Neuronal stem cell (in vitro differentiated cells): ENCODE data around the gene SURF1.

Source experiments
- DNase-seq: peaks from one replicate; pipeline ENCODE4 v3.0.0-alpha.2; 2013; ENCODE audit warnings: low spot score
- H2AFZ ChIP-seq: one replicate; pipeline ENCODE4 v1.6.1; 2013; ENCODE audit warnings: mild to moderate bottlenecking, low read length, inconsistent platforms
- H2AK5ac ChIP-seq: 2 replicates; pipeline ENCODE4 v1.6.1; 2013; ENCODE audit warnings: low read depth, mild to moderate bottlenecking, inconsistent platforms, low read length, moderate library complexity, mixed read lengths
- H2BK120ac ChIP-seq: 2 replicates; pipeline ENCODE4 v1.6.1; 2013; ENCODE audit warnings: low read depth, mild to moderate bottlenecking, inconsistent platforms, low read length, moderate library complexity, mixed read lengths
- H2BK12ac ChIP-seq: one replicate; pipeline ENCODE4 v1.6.1; 2013; ENCODE audit warnings: low read length, inconsistent platforms
- H2BK15ac ChIP-seq: 2 replicates; pipeline ENCODE4 v1.6.1; 2013; ENCODE audit warnings: mild to moderate bottlenecking, low read length, inconsistent platforms, mixed read lengths
- H2BK5ac ChIP-seq: one replicate; pipeline ENCODE4 v1.6.1; 2013; ENCODE audit warnings: inconsistent platforms, mild to moderate bottlenecking, low read length, moderate library complexity
- H3K14ac ChIP-seq: one replicate; pipeline ENCODE4 v1.6.1; 2013; ENCODE audit warnings: low read length, inconsistent platforms
- H3K18ac ChIP-seq: 2 replicates; pipeline ENCODE4 v1.6.1; 2013; ENCODE audit warnings: low read length, inconsistent platforms
- H3K23ac ChIP-seq: 2 replicates; pipeline ENCODE4 v1.6.1; 2013; ENCODE audit warnings: low read depth, mild to moderate bottlenecking, mixed read lengths, low read length, inconsistent platforms; ENCODE audit not compliant: poor library complexity
- H3K27ac ChIP-seq: replicated peaks from 3 replicates; pipeline ENCODE4 v1.5.1; 2013; ENCODE audit warnings: low read length, inconsistent platforms
- H3K27me3 ChIP-seq, 3 experiments: 2 replicates each; pipeline ENCODE4 v1.6.1; 2013; ENCODE audit warnings: low read length in 3 of 3, mild to moderate bottlenecking in 2 of 3, inconsistent platforms in 1 of 3, low read depth in 1 of 3, mixed read lengths in 1 of 3, moderate library complexity in 1 of 3; ENCODE audit not compliant: control insufficient read depth in 3 of 3, insufficient read depth in 3 of 3
- H3K36me3 ChIP-seq, 2 donors: replicated peaks in 1 of 2; 2 replicates each; pipeline ENCODE4 v1.6.1; 2013; ENCODE audit warnings: low read length in 2 of 2; ENCODE audit not compliant: control insufficient read depth in 2 of 2, insufficient read depth in 2 of 2
- H3K4ac ChIP-seq: 2 replicates; pipeline ENCODE4 v1.6.1; 2013; ENCODE audit warnings: inconsistent platforms, mild to moderate bottlenecking, low read length, moderate library complexity
- H3K4me1 ChIP-seq, 2 donors: 1 replicate in 1 of 2; 2 replicates in 1 of 2; pipeline ENCODE4 v1.6.1; 2013; ENCODE audit warnings: low read length in 2 of 2, low read depth in 1 of 2; ENCODE audit not compliant: control insufficient read depth in 2 of 2, insufficient read depth in 1 of 2
- H3K4me2 ChIP-seq: one replicate; pipeline ENCODE4 v1.6.1; 2013; ENCODE audit warnings: mild to moderate bottlenecking, low read length, inconsistent platforms; ENCODE audit not compliant: insufficient read depth, poor library complexity, severe bottlenecking
- H3K4me3 ChIP-seq, 2 donors: 2 replicates each; pipeline ENCODE4 v1.5.1; 2013; ENCODE audit warnings: low read length in 2 of 2, mild to moderate bottlenecking in 2 of 2, inconsistent platforms in 1 of 2, moderate library complexity in 1 of 2
- H3K79me1 ChIP-seq: one replicate; pipeline ENCODE4 v1.6.1; 2013; ENCODE audit warnings: low read depth, mild to moderate bottlenecking, inconsistent platforms, low read length, moderate library complexity
- H3K9ac ChIP-seq: one replicate; pipeline ENCODE4 v1.6.1; 2013; ENCODE audit warnings: mild to moderate bottlenecking, low read depth, low read length, inconsistent platforms; ENCODE audit not compliant: poor library complexity
- H3K9me3 ChIP-seq, 2 donors: replicated peaks in 1 of 2; 2 replicates each; pipeline versions ENCODE3 to v1.6.1; 2013; ENCODE audit warnings: low read length in 2 of 2, mild to moderate bottlenecking in 2 of 2, inconsistent platforms in 1 of 2, low read depth in 1 of 2, mixed read lengths in 1 of 2, moderate library complexity in 1 of 2; ENCODE audit not compliant: control insufficient read depth in 2 of 2, insufficient read depth in 1 of 2
- H4K8ac ChIP-seq: one replicate; pipeline ENCODE4 v1.6.1; 2013; ENCODE audit warnings: low read depth, mild to moderate bottlenecking, inconsistent platforms, low read length, moderate library complexity
- H4K91ac ChIP-seq: one replicate; pipeline ENCODE4 v1.6.1; 2013; ENCODE audit warnings: low read length, low read depth, mild to moderate bottlenecking, inconsistent platforms; ENCODE audit not compliant: poor library complexity
- WGBS, 2 donors: extraction: QIAGEN DNeasy Blood & Tissue Kit; methylation state at CpG; one replicate each; pipeline ENCODE4 v1.1.7; 2013; ENCODE audit warnings: missing lambda C conversion rate in 2 of 2, mixed read lengths in 1 of 2; ENCODE audit not compliant: insufficient read length in 2 of 2, insufficient replicate concordance in 1 of 2; ENCODE audit errors: extremely low coverage in 2 of 2; 5-methylcytosine and 5-hydroxymethylcytosine counted together

Gene SURF1

DNA sequence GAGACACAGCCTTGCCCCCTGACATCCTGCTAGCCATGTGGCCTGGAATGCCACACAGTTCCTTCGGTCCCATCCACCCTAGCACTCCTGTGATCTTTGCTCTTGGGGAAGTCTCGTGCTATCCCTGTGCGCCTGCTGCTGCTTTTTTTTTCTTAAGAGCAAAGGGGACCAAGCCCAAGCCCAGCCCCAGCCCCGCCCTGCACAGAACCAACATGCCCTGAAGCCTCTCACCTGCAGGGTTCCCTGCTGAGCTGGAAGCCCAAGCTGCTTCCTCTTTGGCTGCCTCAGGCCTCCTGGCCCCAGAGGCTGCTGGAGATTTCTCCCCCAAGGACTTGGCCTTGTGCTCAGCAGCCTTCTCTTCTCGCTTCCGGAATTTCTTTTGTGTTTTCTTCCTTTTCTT lies 22.1 kb downstream of the SURF1 start:
- H2AFZ ChIP-seq = no peak overlapping the region
- no peak overlapping the region for H3K9ac ChIP-seq
- no peak overlapping the region for H3K4me3 ChIP-seq
- no peak overlapping the region for H2BK12ac ChIP-seq
- no CpG with 5 or more reads among the region's 6 CpGs for WGBS, 2 donors
- no peak overlapping the region for H3K14ac ChIP-seq
- no peak for DNase-seq
- no peak overlapping the region for H3K27ac ChIP-seq
- no peaks in the 10 kb centered on the region for H3K9me3 ChIP-seq
- H3K23ac ChIP-seq = no peak overlapping the region
- no peak overlapping the region for H3K18ac ChIP-seq
- no peaks in the 10 kb centered on the region for H3K27me3 ChIP-seq
- H2AK5ac ChIP-seq = no peak overlapping the region
- H2BK5ac ChIP-seq = no peak overlapping the region
- peaks cover 12% of the 10 kb centered on the region for H3K79me1 ChIP-seq
- H3K36me3 ChIP-seq = peaks cover 41 to 68% of the 10 kb centered on the region in 2 donors
- no peak overlapping the region for H3K4me2 ChIP-seq
- no peak overlapping the region for H4K8ac ChIP-seq
- no peak overlapping the region for H4K91ac ChIP-seq
- peaks cover 5 to 6% of the 10 kb centered on the region in 2 donors for H3K4me1 ChIP-seq
- no peak overlapping the region for H2BK120ac ChIP-seq
- H2BK15ac ChIP-seq = no peak overlapping the region
- H3K4ac ChIP-seq = no peak overlapping the region

DNA sequence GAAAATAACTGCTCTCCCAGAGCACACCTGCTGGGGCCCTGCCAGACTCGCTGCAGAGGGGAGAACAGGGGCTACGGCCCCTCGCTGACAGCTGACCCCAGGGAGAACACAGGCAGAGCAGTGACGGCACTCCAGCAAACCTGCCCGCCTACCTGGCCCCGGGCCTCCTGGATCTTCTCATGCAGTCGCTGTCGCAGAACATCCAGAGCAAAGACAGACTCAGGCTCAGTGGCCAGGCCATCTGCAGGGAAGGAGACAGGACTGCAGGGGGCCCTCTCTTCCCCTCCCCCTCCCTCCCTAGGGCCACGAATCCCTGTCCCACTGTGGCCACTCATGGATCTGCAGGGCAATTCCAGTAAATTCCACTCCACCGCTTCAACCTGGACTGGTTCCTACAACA lies 22.7 kb downstream of the SURF1 start:
- WGBS, 2 donors = no CpG with 5 or more reads among the region's 10 CpGs

DNA sequence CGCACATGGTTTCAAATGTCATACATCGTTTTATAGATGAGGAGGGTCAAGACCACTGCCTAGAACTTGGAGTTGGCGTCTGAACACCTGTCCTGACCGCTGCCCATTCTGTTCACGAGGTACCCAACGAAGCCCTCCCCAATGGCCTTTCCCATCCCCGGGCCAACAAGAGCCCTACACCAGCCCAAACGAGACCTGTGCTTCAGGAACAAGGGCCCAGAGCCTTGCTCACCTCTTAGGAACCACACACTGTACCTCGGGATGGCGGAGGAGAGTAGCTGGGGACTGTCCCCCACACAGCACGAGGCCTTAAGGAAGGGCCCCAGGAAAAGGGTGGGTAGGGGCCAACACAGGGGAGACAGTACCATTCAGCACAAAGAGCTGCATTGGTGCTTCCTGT lies 23.3 kb downstream of the SURF1 start:
- H3K4me3 ChIP-seq = no peak overlapping the region
- H3K9me3 ChIP-seq = no peaks in the 10 kb centered on the region

More for the DNA sequence above, 22.7 kb downstream of the SURF1 start:
- Histone ChIP-seq H3K79me1 (peaks cover 12% of the 10 kb centered on the region), H3K14ac (no peak overlapping the region), H3K9me3 (no peaks in the 10 kb centered on the region), H2BK5ac (no peak overlapping the region), H3K4me1 (peaks cover 5 to 6% of the 10 kb centered on the region in 2 donors), H2AFZ (no peak overlapping the region), H3K4ac (no peak overlapping the region), H3K23ac (no peak overlapping the region), H2AK5ac (no peak overlapping the region), H4K91ac (no peak overlapping the region), H2BK12ac (no peak overlapping the region), H2BK120ac (no peak overlapping the region), H4K8ac (no peak overlapping the region), H3K27me3 (no peaks in the 10 kb centered on the region), H3K4me2 (no peak overlapping the region), H3K4me3 (no peak overlapping the region), H3K18ac (no peak overlapping the region), H3K27ac (no peak overlapping the region), H3K9ac (no peak overlapping the region), H3K36me3 (peaks cover 36 to 62% of the 10 kb centered on the region in 2 donors), H2BK15ac (no peak overlapping the region)
- DNase-seq = no peak

DNA sequence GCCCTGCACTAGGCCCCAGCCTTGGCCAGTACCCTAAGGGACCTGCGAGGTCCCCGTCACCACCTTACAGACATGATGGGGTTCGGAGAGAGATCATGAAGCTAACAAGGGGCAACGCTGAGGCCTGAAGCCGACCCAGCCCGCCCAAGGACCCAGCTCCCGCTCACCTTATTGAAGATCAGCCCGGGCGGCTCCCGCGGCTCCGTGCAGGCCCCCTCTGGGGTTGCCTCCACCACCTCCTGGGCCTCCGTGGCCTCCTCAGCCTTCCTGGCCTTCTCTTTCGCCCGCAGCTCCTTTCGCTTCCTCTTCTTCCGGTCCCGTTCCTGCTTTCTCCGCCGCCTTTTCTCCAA lies 23.9 kb downstream of the SURF1 start:
- no peak overlapping the region for H3K14ac ChIP-seq
- no peak overlapping the region for H3K18ac ChIP-seq
- peaks cover 35 to 55% of the 10 kb centered on the region in 2 donors for H3K36me3 ChIP-seq
- H3K4me1 ChIP-seq = peaks cover 5 to 6% of the 10 kb centered on the region in 2 donors
- no peak overlapping the region for H3K4me3 ChIP-seq
- no peak overlapping the region for H3K9ac ChIP-seq
- H4K8ac ChIP-seq = no peak overlapping the region
- H3K4me2 ChIP-seq = no peak overlapping the region
- H3K79me1 ChIP-seq = peaks cover 12% of the 10 kb centered on the region
- no peak overlapping the region for H2BK12ac ChIP-seq
- DNase-seq = no peak
- no peak overlapping the region for H3K23ac ChIP-seq
- no peak overlapping the region for H2BK5ac ChIP-seq
- no peak overlapping the region for H2BK120ac ChIP-seq
- no peak overlapping the region for H2AFZ ChIP-seq
- H3K27me3 ChIP-seq = no peaks in the 10 kb centered on the region
- no peak overlapping the region for H3K27ac ChIP-seq
- H4K91ac ChIP-seq = no peak overlapping the region
- WGBS, 2 donors = no CpG with 5 or more reads among the region's 20 CpGs
- H2AK5ac ChIP-seq = no peak overlapping the region
- no peak overlapping the region for H3K4ac ChIP-seq
- no peak overlapping the region for H2BK15ac ChIP-seq
- H3K9me3 ChIP-seq = peaks cover 0 to 1% of the 10 kb centered on the region in 2 donors

More for the DNA sequence above, 23.3 kb downstream of the SURF1 start:
- Histone ChIP-seq H2BK12ac (no peak overlapping the region), H2BK5ac (no peak overlapping the region), H3K79me1 (peaks cover 12% of the 10 kb centered on the region), H3K4ac (no peak overlapping the region), H3K18ac (no peak overlapping the region), H3K27me3 (no peaks in the 10 kb centered on the region), H3K36me3 (peaks cover 36 to 61% of the 10 kb centered on the region in 2 donors), H3K9ac (no peak overlapping the region), H4K91ac (no peak overlapping the region), H3K14ac (no peak overlapping the region), H2BK15ac (no peak overlapping the region), H3K27ac (no peak overlapping the region), H2BK120ac (no peak overlapping the region), H3K23ac (no peak overlapping the region), H2AK5ac (no peak overlapping the region), H2AFZ (no peak overlapping the region), H3K4me1 (peaks cover 5 to 6% of the 10 kb centered on the region in 2 donors), H3K4me2 (no peak overlapping the region), H4K8ac (no peak overlapping the region)
- DNase-seq = no peak
- no CpG with 5 or more reads among the region's 11 CpGs for WGBS, 2 donors
